GM18511 (cell line): ENCODE results near the gene IL18.
"Not testable (repeated sequence)": the region's sequence is repeated elsewhere in the genome, so short reads cannot be mapped to it uniquely, and the experiment has no call there.

Experiments
- ATAC-seq: cut with Tn5 transposase; IDR thresholded peaks from one replicate; pipeline ENCODE4 v1.9.1; 2021; ENCODE audit warnings: mild to moderate bottlenecking, moderate library complexity; ENCODE audit not compliant: unreplicated experiment

IL18 gene

DNA sequence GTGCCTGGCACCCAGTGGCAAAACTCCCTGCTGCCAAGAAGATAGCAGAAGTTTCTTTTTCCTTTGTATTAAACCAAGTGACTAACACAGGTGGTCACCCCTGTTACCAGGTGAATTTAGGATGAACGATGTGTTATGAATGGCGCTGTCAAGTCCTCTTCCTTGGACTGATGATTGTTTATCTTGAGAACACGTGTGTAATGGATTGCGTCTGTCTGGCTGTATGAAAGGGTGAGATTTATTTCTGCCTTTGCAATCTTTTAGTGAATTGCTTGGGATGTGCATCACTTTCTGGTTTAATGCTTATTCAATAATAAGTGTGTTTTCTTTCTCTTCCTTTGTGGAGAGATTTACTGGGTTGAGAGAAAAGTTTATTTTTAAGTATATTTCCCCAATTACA lies 40.8 kb downstream of the IL18 start:
- no peak for ATAC-seq

DNA sequence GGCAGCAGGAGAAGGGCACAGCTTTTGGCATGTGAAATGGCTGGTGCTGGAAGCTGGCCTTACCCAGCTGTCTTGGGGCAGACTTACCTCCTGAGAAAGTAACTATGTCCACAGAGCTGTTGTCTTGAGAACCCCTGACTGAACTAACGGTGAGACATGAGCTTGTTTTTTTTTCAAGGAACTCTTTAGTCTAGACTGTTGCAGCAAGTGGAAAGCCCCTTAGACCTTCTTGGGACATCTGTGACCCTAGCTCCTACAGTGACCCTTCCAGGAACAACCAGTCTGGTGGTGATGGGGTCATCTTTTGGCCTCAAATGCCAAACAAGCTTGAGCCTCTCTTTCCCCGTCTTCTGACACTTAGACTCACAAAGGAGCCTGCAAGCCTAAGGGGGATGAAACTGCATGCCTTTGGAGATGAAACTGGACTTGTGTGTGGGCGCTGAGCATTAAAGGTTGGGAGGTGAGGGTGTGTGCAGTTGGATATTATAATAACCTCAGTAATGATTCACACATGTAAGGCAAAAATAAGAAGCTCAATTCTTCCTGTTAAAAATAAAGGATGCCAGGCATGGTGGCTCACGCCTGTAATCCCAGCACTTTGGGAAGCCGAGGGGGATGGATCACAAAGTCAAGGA lies 41.8 kb downstream of the IL18 start:
- ATAC-seq = no peak

DNA sequence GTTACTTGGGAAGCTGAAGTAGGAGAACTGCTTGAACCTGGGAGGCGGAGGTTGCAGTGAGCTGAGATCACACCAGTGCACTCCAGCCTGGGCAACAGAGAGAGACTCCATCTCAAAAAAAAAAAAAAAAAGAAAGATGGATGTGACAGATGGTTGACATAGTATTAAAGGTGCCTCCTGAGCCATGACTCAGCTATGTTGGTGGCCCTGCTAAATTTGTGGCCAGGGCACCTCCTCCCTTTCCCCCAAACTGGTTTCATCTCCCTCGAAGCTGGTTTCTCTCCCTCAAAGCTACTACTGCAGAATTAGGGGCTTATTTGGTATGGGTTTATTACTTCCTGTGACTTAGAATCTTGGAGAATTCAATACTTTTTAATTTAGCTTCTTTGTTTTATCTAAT lies 45.7 kb downstream of the IL18 start:
- no peak for ATAC-seq

DNA sequence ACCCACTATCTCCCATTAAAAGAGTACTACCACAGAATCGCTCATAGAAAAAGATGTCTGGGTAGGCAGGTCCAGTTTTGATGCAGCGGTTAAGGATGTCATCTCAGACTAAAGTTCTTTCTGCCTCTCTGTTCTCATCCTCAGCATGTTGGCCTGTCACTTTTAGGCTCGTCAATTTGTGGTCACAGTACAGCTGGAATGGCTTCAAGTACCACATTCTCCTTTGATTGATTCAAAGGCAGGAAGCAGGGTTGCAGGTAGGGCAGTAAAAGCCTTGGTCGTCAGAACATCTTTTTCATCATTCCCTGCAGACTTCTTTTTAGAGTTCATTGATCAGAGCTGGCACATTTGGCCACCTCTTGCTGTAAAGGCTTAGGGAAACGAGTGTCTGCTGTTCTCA lies 48.5 kb downstream of the IL18 start:
- no peak for ATAC-seq

DNA sequence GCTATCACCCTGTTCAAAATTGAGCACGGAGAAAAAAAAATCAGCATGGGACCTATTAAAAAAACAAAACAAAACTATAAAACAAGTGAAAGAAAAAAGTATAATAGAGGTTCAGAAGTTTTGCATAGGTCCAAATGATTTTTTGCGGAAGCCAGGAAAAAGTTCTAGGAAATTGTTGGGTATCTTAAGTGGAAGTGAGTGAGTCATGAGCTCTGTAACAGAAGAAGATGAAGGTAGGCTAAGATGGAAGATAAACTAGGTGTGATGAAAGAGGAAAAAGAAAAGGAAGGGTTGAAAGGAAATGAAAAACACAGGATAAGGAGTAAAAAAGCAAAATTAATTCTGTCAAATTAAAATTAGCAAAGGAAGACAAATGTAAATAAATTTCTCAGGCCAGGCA lies 49.4 kb downstream of the IL18 start:
- no peak for ATAC-seq

DNA sequence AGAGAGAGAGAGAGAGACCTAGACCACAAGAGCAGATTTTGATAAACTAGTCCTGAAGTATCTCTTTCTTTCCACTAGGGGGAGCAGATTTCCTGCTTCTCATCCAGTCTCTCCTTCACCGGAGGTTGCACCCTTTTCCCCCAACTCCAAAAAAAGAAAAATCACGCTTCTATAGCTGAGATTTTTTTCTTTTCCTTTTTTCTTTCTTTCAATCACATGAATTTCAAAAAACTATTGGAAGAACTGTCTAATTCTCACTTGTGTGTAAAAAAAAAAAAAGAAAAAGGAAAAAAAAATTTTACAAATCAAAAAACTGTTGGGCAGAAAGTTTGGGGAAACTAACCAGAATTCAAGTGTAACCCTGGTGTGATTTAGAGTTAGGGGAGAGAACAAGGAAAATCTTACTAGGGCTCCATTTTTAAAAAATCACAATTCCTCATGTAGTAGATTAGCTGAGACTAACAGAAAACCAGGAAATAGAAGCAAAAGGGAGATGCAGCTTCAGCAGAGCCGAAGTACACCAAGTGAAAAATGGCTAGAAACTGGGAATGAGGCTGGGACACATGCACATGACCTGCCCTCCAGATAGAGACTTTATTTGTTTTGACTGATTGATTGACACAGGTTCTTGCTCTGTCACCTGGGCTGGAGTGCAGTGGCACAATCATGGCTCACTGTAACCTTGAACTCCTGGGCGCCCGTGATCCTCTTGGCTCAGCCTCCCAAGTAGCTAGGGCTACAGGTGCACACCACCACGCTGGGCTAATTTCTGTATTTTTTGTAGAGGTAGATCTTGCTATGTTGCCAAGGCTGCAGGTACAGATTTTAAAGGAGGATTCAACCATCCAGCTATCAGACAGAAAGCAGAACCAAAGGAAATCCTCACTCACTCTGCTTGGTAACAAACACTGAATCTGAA lies 50.1 kb downstream of the IL18 start:
- peak; percentile 46 for ATAC-seq

DNA sequence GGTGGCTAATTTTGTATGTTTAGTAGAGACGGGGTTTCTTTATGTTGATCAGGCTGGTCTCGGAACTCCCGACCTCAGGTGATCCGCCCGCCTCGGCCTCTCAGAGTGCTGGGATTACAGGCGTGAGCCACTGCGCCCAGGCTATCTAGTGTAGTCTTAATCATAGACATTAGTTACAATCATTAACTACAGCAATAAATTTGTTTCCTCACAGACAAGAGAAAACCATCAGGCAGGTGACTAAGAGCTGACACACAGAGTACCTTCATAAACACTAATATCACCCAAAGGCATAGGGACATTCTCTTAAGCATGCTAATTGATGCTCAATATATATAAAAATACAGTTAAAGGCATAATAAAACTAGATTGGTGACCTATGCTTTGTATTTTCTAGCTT lies 57.8 kb downstream of the IL18 start:
- ATAC-seq = no peak

DNA sequence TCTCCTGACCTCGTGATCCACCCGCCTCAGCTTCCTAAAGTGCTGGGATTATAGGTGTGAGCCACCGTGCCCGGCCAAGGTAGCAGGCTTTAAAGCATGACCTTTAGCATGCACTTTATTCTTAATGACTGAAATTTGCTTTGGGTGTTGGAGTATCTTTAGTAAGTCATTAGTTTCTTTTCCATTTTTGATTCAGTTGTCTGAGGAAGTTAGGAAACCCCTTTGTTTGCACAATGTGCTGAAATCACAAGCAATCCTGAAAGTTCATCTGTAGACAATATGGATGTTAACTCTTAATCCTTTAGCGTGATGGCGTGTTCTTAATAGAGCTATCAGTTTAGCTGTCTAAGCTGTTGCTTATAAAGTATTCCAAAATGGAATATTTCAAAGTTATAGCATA lies 60.4 kb downstream of the IL18 start:
- no peak for ATAC-seq

DNA sequence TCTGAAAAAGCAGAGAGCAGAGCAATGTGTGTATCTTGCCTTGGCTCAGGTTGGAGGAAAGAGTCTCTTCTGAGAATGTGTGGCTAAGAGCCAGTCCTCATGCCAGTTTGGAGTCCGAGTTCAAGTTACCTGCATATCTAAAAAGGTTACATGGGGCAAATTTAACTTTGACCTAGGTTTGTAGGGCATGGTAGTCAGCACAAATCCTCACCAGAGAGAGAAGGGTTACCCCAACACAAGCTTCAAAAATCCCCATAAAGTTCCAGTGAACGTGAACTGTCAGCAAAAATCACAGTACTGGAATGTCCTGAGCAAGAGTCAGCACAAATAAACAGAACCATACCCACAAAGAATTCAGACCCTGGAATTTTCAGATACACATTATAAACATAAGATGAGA lies 63.4 kb downstream of the IL18 start:
- no peak for ATAC-seq

DNA sequence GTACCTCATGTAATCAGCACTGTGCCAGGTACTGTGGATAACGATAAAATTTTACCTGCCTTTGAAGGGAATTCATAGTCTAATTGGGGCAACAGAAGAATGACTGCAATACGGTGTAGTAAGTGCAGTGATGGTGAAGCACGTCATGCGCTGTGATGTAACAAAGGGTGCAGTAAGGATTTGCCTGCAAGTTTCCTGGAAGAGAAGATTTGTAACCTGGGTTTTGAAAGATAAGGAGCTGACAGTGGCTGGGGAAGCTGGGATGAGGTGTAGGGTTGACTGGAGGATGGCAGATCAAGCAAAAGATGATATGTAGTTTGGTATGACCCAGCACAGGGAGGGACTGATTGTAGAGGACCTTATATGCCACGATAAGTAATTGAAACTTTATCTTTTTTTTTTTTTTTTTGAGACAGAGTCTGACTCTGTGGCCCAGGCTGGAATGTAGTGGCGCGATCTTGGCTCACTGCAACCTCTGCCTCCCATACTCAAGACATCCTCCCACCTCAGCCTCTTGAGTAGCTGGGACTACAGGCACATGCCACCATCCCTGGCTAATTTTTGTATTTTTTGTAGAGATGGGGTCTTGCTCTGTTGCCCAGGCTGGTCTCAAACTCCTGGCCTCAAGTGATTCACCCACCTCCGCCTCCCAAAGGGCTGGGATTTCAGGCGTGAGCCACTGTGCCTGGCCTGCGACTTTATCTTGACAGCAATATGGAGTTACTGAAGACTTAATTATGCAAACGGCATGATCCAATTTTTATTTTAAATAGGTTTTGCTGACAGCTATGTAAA lies 66.0 kb downstream of the IL18 start:
- ATAC-seq = no peak

DNA sequence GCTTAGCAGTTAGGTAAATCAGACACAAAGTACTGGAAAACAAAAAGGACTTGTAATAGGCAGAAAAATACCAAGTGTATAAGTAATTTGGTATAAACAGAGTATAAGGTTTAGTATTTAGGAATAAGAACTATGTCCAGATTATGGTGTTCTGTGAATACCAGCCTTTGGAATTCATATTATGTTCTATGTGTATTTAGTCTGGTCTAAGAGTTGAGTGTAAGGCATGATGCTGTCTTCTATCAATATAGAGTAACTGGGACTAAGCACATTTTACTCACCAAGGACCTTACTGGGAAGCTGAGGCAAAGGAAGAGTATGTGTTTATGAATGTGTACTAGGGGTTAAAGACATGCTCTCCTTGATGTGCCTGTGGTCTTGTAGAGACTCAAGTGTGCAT lies 67.7 kb downstream of the IL18 start:
- no peak for ATAC-seq

DNA sequence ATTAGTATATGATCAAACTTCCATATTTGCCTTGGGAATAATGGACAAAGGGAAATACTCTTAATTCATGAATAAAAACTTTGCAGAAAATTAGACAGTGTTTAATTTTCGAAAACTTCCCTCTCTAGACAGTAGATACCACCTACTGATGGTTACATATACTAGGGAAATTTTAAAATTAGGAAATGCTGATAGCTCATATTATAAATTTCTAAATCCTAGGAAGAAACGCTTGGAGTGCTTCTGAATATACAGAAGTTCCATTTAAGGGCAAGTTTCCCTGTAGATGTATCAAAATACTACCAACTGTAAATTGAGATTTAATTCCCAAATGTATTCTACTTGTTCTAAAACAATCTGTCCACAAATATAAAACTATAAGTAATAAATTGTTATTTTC lies 68.6 kb downstream of the IL18 start:
- ATAC-seq = not testable (repeated sequence)
